SK-N-SH (cell line): ENCODE measurements around the gene APOL4. TPM values are rescaled to one million over a fixed set of nuclear protein-coding genes. Genes with fewer than 3 reads are reported as not detected.
"Not testable (repeated sequence)": the region's sequence is repeated elsewhere in the genome, so short reads cannot be mapped to it uniquely, and the experiment has no call there.

ENCODE experiments used
- CTCF ChIA-PET: fragments of 300-600, 350-600 bp; formaldehyde crosslinking; extraction: SDS; loops from one replicate; lab custom pipeline; 2021; lab: Yijun Ruan, JAX
- POLR2A ChIA-PET: fragments of 350-600 bp; sonication (Branson Sonifier 250); formaldehyde crosslinking; extraction: SDS; loops from one replicate; lab custom pipeline; 2020; ENCODE audit warnings: antibody characterized with exemption, inconsistent platforms; lab: Yijun Ruan, JAX
- DNase-seq: peaks from one replicate; pipeline ENCODE4 v3.0.0; 2012
- H2AFZ ChIP-seq: fragments of 200-600 bp; sonication (generic); 2 replicates; pipeline ENCODE4 v1.8.1; 2016; ENCODE audit warnings: antibody characterized with exemption, mild to moderate bottlenecking, low read depth
- H3F3A ChIP-seq: fragments of 200-600 bp; sonication (generic); replicated peaks from 2 replicates; pipeline ENCODE3; 2016; ENCODE audit warnings: antibody characterized with exemption, mild to moderate bottlenecking; ENCODE audit not compliant: insufficient read depth
- H3K27ac ChIP-seq, 2 experiments: fragments of 200-500 bp in 1 of 2; fragments of 200-600 bp in 1 of 2; sonication (Bioruptor generic) in 1 of 2; sonication (generic), shearing (Covaris generic) in 1 of 2; 2 replicates each; pipeline versions ENCODE4 v1.5.1 to v1.6.1; 2014 to 2016; ENCODE audit warnings: low read depth in 2 of 2, inconsistent platforms in 1 of 2, low read length in 1 of 2, mild to moderate bottlenecking in 1 of 2, mixed read lengths in 1 of 2
- H3K27me3 ChIP-seq: fragments of 200-600 bp; sonication (generic), shearing (Covaris generic); 2 replicates; pipeline ENCODE4 v1.6.1; 2016; ENCODE audit warnings: mixed run types; ENCODE audit not compliant: insufficient read depth
- H3K36me3 ChIP-seq, 2 experiments: fragments of 200-500 bp in 1 of 2; fragments of 200-600 bp in 1 of 2; sonication (Bioruptor generic) in 1 of 2; sonication (generic) in 1 of 2; replicated peaks in 1 of 2; 2 replicates each; pipeline versions ENCODE3 to v1.5.1; 2014 to 2016; ENCODE audit warnings: low read length in 1 of 2, mild to moderate bottlenecking in 1 of 2; ENCODE audit not compliant: insufficient read depth in 2 of 2, control insufficient read depth in 1 of 2
- H3K4me1 ChIP-seq, 2 experiments: fragments of 200-500 bp in 1 of 2; fragments of 200-600 bp in 1 of 2; sonication (Bioruptor generic) in 1 of 2; sonication (generic), shearing (Covaris generic) in 1 of 2; 2 replicates each; pipeline versions ENCODE4 v1.5.1 to v1.6.1; 2014 to 2016; ENCODE audit warnings: low read depth in 1 of 2, low read length in 1 of 2, mixed run types in 1 of 2; ENCODE audit not compliant: insufficient read depth in 2 of 2, control insufficient read depth in 1 of 2
- H3K4me2 ChIP-seq: fragments of 200-600 bp; sonication (generic), shearing (Covaris generic); 2 replicates; pipeline ENCODE4 v1.6.1; 2017; ENCODE audit warnings: mixed run types
- H3K4me3 ChIP-seq, 2 experiments: fragments of 200-500 bp in 1 of 2; fragments of 200-600 bp in 1 of 2; sonication (Bioruptor generic) in 1 of 2; sonication (generic), shearing (Covaris generic) in 1 of 2; 2 replicates each; pipeline versions ENCODE4 v1.5.1 to v1.8.1; 2014 to 2016; ENCODE audit warnings: low read depth in 2 of 2, inconsistent platforms in 1 of 2, low read length in 1 of 2, mild to moderate bottlenecking in 1 of 2, mixed read lengths in 1 of 2, moderate library complexity in 1 of 2
- H3K79me2 ChIP-seq: fragments of 200-600 bp; sonication (generic); 2 replicates; pipeline ENCODE4 v1.8.1; 2017; ENCODE audit warnings: mild to moderate bottlenecking; ENCODE audit not compliant: insufficient read depth
- H3K9ac ChIP-seq: fragments of 200-600 bp; sonication (generic); 2 replicates; pipeline ENCODE4 v1.6.1; 2017; ENCODE audit warnings: mixed run types
- H3K9me2 ChIP-seq: fragments of 200-600 bp; sonication (generic); 2 replicates; pipeline ENCODE4 v1.6.1; 2017; ENCODE audit warnings: mixed run types
- H3K9me3 ChIP-seq: fragments of 200-600 bp; sonication (generic); 2 replicates; pipeline ENCODE4 v1.6.1; 2017; ENCODE audit warnings: mixed run types, mild to moderate bottlenecking, moderate library complexity
- H4K20me1 ChIP-seq: fragments of 200-600 bp; sonication (generic); 2 replicates; pipeline ENCODE4 v1.6.1; 2017; ENCODE audit warnings: mild to moderate bottlenecking, mixed run types; ENCODE audit not compliant: insufficient read depth
- CHD2 ChIP-seq: fragments of 150-350 bp; IDR thresholded peaks from 2 replicates; pipeline ENCODE4 v1.6.1; 2018; ENCODE audit warnings: low read length; ENCODE audit not compliant: partially characterized antibody
- FOXM1 ChIP-seq: IDR thresholded peaks from 2 replicates; pipeline ENCODE4 v1.4.0; 2012; ENCODE audit warnings: low read depth, mild to moderate bottlenecking
- NRF1 ChIP-seq: IDR thresholded peaks from 2 replicates; pipeline ENCODE4 v1.6.1; 2012; ENCODE audit warnings: low read depth, mild to moderate bottlenecking, low read length
- POLR2AphosphoS5 ChIP-seq: IDR thresholded peaks from 2 replicates; pipeline ENCODE4 v1.6.1; 2012; ENCODE audit warnings: low read depth, low read length
- RAD21 ChIP-seq: IDR thresholded peaks from 2 replicates; pipeline ENCODE4 v1.6.1; 2012; ENCODE audit warnings: mild to moderate bottlenecking, low read length
- RXRA ChIP-seq: IDR thresholded peaks from 2 replicates; pipeline ENCODE4 v1.4.0; 2012; ENCODE audit warnings: low read depth, mild to moderate bottlenecking, borderline replicate concordance
- WGBS: methylation state at CpG from one replicate; pipeline ENCODE4 v1.1.6; 2017; ENCODE audit warnings: low lambda C conversion rate; 5-methylcytosine and 5-hydroxymethylcytosine counted together
- polyA plus RNA-seq, 3 experiments: library from polyadenylated mRNA; depleted of rRNA; stranded (reverse); fragments of >200 nt; gene quantifications; 2 replicates each; pipeline ENCODE4 v1.2.3, GENCODE V29; 2012
- TF ChIP-seq, protein P1 (sequence below): IDR thresholded peaks from 2 replicates; pipeline ENCODE4 v1.4.0; 2012; ENCODE audit warnings: low read depth
- TF ChIP-seq, protein P2 (sequence below): fragments of 150-350 bp; IDR thresholded peaks from 2 replicates; pipeline ENCODE4 v1.6.1; 2017; ENCODE audit warnings: antibody characterized with exemption, low read length, low read depth, borderline replicate concordance
- TF ChIP-seq, protein P3 (sequence below): IDR thresholded peaks from 2 replicates; pipeline ENCODE4; 2012

Gene APOL4
- polyA plus RNA-seq, 1 of the 3 experiments (the other 2 are of a cell fraction), result 0.08 TPM

DNA sequence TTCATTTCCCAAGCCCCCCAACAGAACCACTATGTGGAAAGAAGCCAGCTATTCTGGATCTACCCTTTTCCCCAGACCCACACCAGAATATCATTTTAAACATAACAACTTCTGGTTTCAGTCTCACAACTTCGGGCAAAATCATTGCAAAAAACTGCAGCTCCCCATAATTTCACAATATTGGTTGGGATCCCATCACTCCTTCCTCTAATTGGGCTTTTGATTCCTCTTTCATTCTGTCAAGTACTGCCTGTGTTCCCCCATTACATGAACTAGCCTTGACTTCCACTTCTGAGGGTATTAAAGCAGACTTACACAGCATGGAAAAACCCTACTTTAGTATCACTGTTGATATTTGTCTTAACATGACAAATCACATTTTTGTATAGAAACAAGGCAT, 37.0 kb downstream of the APOL4 start (continued):
- TF ChIP-seq RAD21 (no peak), FOXM1 (no peak)

DNA sequence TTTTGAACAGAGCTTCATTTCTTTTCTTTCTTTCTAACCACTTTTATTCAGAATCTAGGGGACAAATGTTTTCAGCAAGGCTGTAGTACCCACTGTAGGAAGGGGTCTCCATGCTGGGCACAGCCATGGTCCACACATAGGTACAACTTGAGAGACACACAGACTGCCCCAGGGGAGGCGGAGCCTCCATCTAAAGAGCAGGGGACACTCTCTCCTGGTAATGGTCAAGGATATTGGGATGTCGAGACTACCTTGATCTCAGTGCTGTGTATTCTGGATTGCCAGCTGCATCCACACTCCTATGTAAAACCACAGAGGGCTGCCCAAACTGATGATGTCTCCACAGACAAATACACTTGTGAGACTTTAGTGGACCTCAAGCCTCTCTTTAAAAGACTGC, 38.1 kb downstream of the APOL4 start:
- Histone ChIP-seq H3K4me3 (no peak overlapping the region), H3K9ac (no peak overlapping the region), H3K79me2 (no peaks in the 10 kb centered on the region), H3F3A (no peaks in the 10 kb centered on the region), H3K9me3 (no peaks in the 10 kb centered on the region), H3K27me3 (no peaks in the 10 kb centered on the region; the same call in 1 of the 2 replicates), H4K20me1 (no peaks in the 10 kb centered on the region), H2AFZ (no peak overlapping the region), H3K9me2 (no peaks in the 10 kb centered on the region), H3K4me2 (no peak overlapping the region), H3K4me1 (no peaks in the 10 kb centered on the region; a peak in 1 of 4 replicates), H3K27ac (no peak overlapping the region), H3K36me3 (no peaks in the 10 kb centered on the region)
- ChIA-PET POLR2A (no interaction called here), CTCF (interaction anchor here (0.9 to 3.1 kb wide), 12 partner anchors 15 to 812 kb away, joined by 3 to 20 read pairs (median 5); no protein-coding TSS in a partner anchor)
- TF ChIP-seq CHD2, result no peak
- TF ChIP-seq RXRA, result no peak
- TF ChIP-seq, protein P1, sequence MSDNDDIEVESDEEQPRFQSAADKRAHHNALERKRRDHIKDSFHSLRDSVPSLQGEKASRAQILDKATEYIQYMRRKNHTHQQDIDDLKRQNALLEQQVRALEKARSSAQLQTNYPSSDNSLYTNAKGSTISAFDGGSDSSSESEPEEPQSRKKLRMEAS, result no peak
- DNase-seq, result no peak
- 67% methylated on average over 2 of the region's 2 CpGs for WGBS

DNA sequence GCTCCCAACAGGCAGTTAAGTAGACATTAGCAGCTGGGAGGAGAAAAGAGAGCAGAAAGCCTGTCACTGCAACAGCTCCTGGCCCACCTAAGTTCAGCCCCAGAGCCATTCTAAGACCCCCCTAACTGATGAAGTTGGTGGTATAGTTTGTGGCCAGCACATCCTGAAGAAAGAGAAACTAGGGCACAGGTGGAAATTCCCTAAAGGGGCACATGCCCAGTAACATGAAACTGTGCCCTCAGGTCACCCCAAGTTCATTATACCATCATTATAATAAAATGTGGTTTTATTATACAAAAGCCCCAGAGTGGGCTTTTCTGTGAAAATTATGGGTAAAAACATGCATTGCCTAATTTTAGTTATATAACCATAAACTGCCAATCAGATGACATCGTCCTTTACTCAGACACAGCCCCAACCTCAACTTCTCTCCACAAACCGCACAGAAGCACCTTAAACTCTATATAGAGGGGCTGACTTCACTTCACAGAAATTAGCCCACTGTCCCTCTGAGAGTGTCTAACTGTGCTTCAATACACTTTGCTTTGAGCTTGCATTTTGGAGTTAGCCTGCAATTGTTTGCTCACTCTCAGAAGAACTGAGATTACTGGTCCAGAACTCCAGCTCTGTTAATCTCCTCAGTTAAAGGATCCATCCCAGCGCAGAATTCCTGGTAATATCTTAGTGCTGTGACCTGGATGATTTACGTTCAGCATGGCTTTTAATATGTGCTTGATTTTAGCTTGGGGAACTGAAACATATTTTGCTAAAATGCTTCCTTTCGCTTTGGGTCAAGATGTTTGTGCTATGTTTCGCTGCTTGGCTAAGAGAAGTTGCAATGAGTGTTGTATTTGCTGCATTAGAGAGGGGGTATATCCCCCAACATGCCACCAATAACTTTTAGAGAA, 39.2 kb downstream of the APOL4 start:
- no peak overlapping the region for H3K27ac ChIP-seq
- no peaks in the 10 kb centered on the region for H3K9me2 ChIP-seq
- ChIA-PET CTCF (interaction anchor here (1.0 to 3.1 kb wide), 9 partner anchors 10 to 811 kb away, joined by 3 to 20 read pairs (median 5); no protein-coding TSS in a partner anchor), POLR2A (interaction anchor here (0.6 kb wide), 1 partner anchor 240 kb away, joined by 3 read pairs; no protein-coding TSS in a partner anchor)
- H3K4me3 ChIP-seq, result no peak overlapping the region
- H3K79me2 ChIP-seq, result no peaks in the 10 kb centered on the region
- no peaks in the 10 kb centered on the region; the same call in 1 of the 2 replicates for H3K27me3 ChIP-seq
- H3K4me2 ChIP-seq, result no peak overlapping the region
- no peak overlapping the region for H2AFZ ChIP-seq
- H4K20me1 ChIP-seq, result no peaks in the 10 kb centered on the region
- no peak for DNase-seq
- H3K4me1 ChIP-seq, result no peaks in the 10 kb centered on the region; a peak in 1 of 4 replicates
- TF ChIP-seq, protein P2, sequence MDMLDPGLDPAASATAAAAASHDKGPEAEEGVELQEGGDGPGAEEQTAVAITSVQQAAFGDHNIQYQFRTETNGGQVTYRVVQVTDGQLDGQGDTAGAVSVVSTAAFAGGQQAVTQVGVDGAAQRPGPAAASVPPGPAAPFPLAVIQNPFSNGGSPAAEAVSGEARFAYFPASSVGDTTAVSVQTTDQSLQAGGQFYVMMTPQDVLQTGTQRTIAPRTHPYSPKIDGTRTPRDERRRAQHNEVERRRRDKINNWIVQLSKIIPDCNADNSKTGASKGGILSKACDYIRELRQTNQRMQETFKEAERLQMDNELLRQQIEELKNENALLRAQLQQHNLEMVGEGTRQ, result no peak
- TF ChIP-seq NRF1, result no peak
- TF ChIP-seq, protein P3, sequence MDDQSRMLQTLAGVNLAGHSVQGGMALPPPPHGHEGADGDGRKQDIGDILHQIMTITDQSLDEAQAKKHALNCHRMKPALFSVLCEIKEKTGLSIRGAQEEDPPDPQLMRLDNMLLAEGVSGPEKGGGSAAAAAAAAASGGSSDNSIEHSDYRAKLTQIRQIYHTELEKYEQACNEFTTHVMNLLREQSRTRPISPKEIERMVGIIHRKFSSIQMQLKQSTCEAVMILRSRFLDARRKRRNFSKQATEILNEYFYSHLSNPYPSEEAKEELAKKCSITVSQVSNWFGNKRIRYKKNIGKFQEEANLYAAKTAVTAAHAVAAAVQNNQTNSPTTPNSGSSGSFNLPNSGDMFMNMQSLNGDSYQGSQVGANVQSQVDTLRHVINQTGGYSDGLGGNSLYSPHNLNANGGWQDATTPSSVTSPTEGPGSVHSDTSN, result no peak
- no peak for TF ChIP-seq POLR2AphosphoS5
- whole genome bisulfite sequencing, result 88% methylated on average over 6 of the region's 6 CpGs
- H3K9ac ChIP-seq, result no peak overlapping the region
- H3K9me3 ChIP-seq, result no peaks in the 10 kb centered on the region
- H3K36me3 ChIP-seq, result no peaks in the 10 kb centered on the region
- no peaks in the 10 kb centered on the region for H3F3A ChIP-seq

DNA sequence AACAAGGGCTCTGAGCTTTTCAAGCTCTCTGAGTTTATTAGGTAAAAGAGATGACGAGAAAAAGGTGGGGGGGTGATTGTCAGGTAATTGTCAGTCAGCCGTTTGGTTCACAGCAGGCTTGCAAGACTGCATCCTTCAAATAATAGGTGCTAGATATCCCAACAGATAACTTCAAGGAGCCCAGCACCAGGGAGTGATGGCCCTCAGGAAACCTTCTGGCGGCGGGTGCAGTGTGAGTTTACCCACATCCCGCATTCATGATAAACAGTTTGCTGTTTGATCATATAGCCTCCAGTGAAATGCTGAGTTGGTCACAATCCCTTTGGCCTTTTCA, 39.8 kb downstream of the APOL4 start:
- H4K20me1 ChIP-seq, H3K27ac ChIP-seq, H3K9me3 ChIP-seq, H3K79me2 ChIP-seq, POLR2A ChIA-PET, H3K4me1 ChIP-seq, H3K27me3 ChIP-seq, H3K4me3 ChIP-seq, H3K4me2 ChIP-seq, H2AFZ ChIP-seq, H3K9ac ChIP-seq, H3K36me3 ChIP-seq, H3F3A ChIP-seq, H3K9me2 ChIP-seq, DNase-seq: not testable (repeated sequence)
- 76% methylated on average over 5 of the region's 5 CpGs for WGBS
- CTCF ChIA-PET, result interaction anchor here (1.2 to 3.1 kb wide), 2 partner anchors 10 to 19 kb away, joined by 4 to 20 read pairs; no protein-coding TSS in a partner anchor
